Measurements from ENCODE around the gene MUC4. TPM values are rescaled to one million over a fixed set of nuclear protein-coding genes. Genes with fewer than 3 reads are reported as not detected.
A peak's percentile ranks its signal among the peaks of the same experiment; 100 is the strongest.
"Not testable (repeated sequence)": the region's sequence is repeated elsewhere in the genome, so short reads cannot be mapped to it uniquely, and the experiment has no call there.

Gene MUC4
- total RNA-seq, 1 experiment from 2014 or later: 1.5 TPM

DNA sequence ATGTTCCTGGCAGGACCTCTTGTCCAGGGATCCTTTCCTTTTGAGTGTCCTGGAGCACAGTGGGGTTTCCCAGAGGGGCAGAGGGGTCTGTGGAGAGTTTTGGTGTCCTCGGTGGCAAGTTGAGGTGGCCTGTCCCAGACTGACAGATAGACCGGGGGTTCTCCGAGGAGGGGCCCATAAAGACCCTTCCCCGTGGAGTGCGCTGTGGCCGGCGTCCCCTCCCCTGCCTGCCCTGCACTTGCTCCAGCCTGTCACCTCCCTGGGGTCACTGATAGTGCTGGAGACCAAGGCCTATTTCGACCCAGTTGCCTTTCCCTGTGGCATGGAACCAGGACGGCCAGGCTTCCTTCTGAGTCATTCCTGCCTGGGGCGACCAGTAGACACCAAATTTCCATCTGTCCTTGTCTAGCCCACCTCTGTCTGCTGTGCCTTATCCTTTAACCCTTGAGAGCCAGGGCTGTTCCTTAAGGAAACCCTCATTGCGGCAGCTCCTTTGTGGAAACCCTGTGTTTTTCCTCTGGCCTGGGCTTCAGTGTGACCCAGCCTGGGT, 2.9 kb downstream of the MUC4 start:
- Histone ChIP-seq H3K36me3 (no peaks in the 10 kb centered on the region), H3K27me3 (no peaks in the 10 kb centered on the region), H3K4me1 (peaks cover 21% of the 10 kb centered on the region), H3K4me3 (peak overlapping the region; percentile 48), H3K27ac (peak overlapping the region; percentile 32; the same call in 1 of the 2 replicates), H3K9me3 (replicated peaks) (no peaks in the 10 kb centered on the region)
- DNase-seq: peak; percentile 45 to 62

DNA sequence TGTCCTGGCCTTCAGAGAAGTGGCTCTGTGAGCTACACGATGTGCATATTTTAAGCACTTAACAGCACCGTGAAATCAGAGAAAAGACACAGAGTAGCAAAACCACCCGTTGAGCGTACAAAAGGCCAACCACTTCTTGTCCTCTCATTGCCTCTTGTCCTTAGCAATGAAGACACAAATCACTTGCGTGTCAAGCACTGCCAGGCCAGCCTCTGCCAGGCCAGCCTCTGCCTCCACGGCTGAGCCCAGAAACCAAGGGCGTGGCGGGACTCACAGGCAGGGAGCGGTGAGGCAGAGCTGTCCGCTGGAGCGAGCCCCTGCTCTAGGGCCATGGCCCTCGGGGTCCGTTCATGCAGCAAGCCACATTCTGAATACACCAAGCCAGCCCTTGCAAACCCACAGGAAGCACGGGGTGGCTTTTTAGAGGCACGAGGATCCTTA, 4.0 kb downstream of the MUC4 start:
- no peaks in the 10 kb centered on the region for H3K9me3 ChIP-seq (replicated peaks)
- H3K36me3 ChIP-seq: no peaks in the 10 kb centered on the region
- H3K4me1 ChIP-seq: peaks cover 21% of the 10 kb centered on the region
- H3K27ac ChIP-seq: no peak overlapping the region
- DNase-seq: no peak
- H3K4me3 ChIP-seq: no peak overlapping the region
- H3K27me3 ChIP-seq: no peaks in the 10 kb centered on the region

DNA sequence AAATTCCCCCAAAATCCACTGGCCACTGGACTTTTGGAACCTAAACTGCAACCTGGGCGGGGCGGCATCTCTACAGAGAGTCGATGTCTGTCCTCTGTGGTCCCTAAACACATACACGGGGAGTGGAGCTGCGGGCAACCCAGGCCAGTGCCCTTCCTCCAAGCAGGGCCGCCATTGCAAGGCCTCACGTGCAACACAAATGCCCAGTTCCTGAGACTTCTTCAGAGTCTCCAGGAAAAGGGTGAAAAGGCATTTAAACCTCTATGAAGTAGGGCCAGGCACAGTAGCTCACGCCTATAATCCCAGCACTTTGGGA, 4.9 kb downstream of the MUC4 start:
- peaks cover 19% of the 10 kb centered on the region for H3K4me1 ChIP-seq

DNA sequence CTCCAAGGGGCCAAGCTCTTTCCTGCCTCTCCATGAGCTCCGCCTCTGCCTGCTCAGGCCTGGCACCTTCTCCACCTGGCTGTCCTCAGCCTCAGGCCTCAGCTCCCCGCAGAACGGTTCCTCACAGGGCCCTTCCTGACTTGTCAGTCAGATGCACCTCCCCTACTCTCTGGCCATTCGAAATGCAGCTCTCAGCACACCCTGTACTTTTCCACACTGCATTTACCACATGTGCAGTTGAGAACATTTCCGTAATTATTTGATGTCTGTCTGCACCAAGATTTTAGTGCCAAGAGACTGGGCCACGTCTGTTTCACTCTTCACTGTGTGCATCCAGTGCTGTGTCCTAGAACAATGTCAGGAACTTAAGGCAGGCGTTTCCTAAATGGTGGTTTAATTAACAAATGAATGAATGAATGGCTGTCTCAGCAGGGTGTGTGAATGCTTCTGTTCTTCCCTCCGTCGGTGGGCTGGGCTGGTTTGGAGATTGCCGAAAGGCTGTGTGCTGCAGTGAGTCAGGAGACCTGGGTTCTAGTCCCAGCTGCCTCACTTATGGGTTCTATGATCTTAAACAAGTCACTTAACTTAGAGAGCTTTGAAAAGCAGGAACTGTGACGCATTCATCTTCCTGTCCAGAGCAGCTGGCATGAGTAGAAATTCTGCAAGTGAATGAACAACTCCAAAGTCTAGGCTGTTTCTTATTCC, 5.4 kb downstream of the MUC4 start:
- H3K4me1 ChIP-seq: peaks cover 15% of the 10 kb centered on the region
- no peaks in the 10 kb centered on the region for H3K36me3 ChIP-seq
- H3K9me3 ChIP-seq (replicated peaks): no peaks in the 10 kb centered on the region
- no peak for DNase-seq
- H3K4me3 ChIP-seq: no peak overlapping the region
- H3K27ac ChIP-seq: no peak overlapping the region
- H3K27me3 ChIP-seq: no peaks in the 10 kb centered on the region

More for the DNA sequence above, 4.9 kb downstream of the MUC4 start:
- no peak overlapping the region for H3K27ac ChIP-seq
- H3K4me3 ChIP-seq: no peak overlapping the region
- no peak for DNase-seq
- no peaks in the 10 kb centered on the region for H3K36me3 ChIP-seq
- no peaks in the 10 kb centered on the region for H3K9me3 ChIP-seq (replicated peaks)
- H3K27me3 ChIP-seq: no peaks in the 10 kb centered on the region

DNA sequence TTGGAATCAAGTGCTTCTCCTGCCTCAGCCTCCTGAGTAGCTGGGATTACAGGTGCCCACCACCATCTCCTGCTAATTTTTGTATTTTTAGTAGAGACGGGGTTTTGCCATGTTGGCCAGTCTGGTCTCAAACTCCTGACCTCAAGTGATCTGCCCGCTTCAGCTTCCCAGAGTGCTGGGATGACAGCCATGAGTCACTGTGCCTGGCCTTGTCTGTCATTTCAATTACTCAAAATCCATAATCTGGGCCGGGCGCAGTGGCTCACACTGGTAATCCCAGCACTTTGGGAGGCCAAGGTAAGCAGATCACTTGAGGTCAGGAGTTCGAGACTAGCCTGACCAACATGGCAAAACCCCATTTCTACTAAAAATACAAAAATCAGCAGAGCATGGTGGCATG, 6.1 kb downstream of the MUC4 start:
- not testable (repeated sequence) for H3K9me3 ChIP-seq (replicated peaks); H3K36me3 ChIP-seq; DNase-seq; H3K27me3 ChIP-seq; H3K4me3 ChIP-seq; H3K27ac ChIP-seq
- H3K4me1 ChIP-seq: peaks cover 15% of the 10 kb centered on the region

DNA sequence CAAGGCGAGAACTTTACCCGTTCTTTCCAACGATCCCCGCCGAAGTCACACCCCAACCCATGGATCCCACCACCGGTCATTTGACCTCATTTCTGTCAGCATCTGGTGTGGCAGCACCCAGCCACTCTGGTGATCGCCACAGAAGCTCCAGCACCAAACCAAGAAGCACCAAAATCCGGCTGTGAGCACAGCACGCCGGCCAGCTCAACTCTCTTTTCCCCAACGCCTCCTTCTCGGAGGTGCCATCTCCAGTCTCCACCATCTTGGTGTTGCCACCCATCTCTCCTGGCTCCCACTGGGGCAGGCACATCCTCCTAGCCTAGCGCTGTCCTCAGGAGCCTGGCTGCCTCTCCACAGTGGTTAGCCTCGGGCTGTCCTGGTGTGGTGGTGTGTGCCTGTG, 6.5 kb downstream of the MUC4 start:
- no peaks in the 10 kb centered on the region for H3K27me3 ChIP-seq
- DNase-seq: no peak
- H3K4me1 ChIP-seq: peaks cover 15% of the 10 kb centered on the region
- no peak overlapping the region for H3K27ac ChIP-seq
- H3K4me3 ChIP-seq: no peak overlapping the region
- H3K36me3 ChIP-seq: no peaks in the 10 kb centered on the region
- no peaks in the 10 kb centered on the region for H3K9me3 ChIP-seq (replicated peaks)

DNA sequence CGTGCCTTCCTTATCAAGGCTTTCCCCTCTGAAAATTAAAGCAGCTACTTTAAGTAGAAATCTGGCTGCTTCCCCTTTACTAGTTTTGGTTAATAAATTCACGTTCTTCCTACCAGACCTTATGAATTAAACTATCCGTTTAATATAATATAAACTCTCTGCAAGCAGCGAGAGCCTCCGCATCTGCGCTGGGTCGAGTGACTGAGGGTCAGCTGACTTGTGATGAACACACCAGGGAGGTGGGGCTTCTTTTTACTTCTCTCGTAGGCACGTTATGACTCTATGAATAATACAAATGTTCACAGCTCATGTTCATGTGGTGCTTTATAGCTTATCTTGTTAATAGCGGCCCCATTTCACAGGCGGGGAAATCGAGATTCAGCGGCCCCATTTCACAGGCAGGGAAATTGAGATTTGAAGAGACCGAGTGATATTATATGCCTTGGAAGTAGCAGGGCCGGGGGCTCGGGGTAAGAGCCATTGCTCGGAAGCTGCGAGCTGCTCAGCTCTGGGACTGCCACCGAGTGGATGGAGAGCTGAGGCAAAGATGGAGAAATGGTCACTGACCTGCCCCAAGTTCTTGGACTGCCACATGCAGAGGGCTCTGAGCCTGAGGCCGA, 8.3 kb downstream of the MUC4 start:
- Histone ChIP-seq H3K9me3 (replicated peaks) (no peaks in the 10 kb centered on the region), H3K27me3 (no peaks in the 10 kb centered on the region), H3K27ac (no peak overlapping the region), H3K36me3 (no peaks in the 10 kb centered on the region), H3K4me3 (no peak overlapping the region), H3K4me1 (peaks cover 6% of the 10 kb centered on the region)
- no peak for DNase-seq

DNA sequence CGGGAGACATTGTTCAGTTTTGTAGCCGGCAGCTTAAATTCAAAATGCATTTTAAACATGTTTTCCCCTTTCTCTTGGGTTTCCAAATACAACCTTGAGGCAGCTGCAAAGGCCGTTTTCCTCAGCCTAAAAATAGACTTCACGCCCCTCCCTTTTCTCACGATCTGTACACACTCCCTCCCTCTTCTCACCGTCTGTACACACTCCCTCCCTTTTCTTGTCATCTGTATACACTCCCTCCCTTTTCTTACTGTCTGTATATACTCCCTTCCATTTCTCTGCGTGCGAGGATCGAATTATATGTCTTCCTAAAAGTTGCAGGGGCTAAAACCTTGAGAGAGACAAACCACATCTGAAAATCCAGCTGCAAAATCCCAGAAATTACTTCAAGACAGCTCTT, 8.9 kb downstream of the MUC4 start:
- Histone ChIP-seq H3K9me3 (replicated peaks) (no peaks in the 10 kb centered on the region), H3K4me1 (peaks cover 5% of the 10 kb centered on the region), H3K36me3 (no peaks in the 10 kb centered on the region), H3K27ac (no peak overlapping the region), H3K4me3 (no peak overlapping the region), H3K27me3 (no peaks in the 10 kb centered on the region)
- no peak for DNase-seq

DNA sequence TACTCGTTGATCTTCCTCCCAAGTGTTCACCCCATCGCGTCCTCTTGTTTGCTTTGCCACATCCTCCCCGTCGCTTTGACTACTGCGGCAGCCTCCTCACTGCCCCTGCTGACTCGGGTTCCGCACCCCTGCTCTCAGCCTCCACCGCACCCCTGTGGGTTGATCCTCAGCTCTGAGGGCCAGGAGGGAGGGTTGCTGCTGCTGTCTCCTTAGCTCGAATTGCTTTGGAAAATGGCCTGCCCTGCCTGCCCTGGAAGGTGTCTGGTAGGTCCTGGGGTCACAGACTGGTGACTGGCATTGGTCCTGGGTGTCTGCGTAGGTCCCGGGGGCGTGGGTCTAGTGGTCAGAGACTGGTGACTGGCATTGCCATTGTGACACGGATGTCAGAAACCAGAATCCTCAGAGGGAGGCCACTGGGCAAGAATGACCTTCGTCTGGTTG, 9.4 kb downstream of the MUC4 start:
- no peaks in the 10 kb centered on the region for H3K9me3 ChIP-seq (replicated peaks)
- no peaks in the 10 kb centered on the region for H3K27me3 ChIP-seq
- no peak overlapping the region for H3K27ac ChIP-seq
- H3K4me3 ChIP-seq: no peak overlapping the region
- DNase-seq: no peak
- no peaks in the 10 kb centered on the region for H3K36me3 ChIP-seq
- peaks cover 2% of the 10 kb centered on the region; the same call in 1 of the 2 replicates for H3K4me1 ChIP-seq

DNA sequence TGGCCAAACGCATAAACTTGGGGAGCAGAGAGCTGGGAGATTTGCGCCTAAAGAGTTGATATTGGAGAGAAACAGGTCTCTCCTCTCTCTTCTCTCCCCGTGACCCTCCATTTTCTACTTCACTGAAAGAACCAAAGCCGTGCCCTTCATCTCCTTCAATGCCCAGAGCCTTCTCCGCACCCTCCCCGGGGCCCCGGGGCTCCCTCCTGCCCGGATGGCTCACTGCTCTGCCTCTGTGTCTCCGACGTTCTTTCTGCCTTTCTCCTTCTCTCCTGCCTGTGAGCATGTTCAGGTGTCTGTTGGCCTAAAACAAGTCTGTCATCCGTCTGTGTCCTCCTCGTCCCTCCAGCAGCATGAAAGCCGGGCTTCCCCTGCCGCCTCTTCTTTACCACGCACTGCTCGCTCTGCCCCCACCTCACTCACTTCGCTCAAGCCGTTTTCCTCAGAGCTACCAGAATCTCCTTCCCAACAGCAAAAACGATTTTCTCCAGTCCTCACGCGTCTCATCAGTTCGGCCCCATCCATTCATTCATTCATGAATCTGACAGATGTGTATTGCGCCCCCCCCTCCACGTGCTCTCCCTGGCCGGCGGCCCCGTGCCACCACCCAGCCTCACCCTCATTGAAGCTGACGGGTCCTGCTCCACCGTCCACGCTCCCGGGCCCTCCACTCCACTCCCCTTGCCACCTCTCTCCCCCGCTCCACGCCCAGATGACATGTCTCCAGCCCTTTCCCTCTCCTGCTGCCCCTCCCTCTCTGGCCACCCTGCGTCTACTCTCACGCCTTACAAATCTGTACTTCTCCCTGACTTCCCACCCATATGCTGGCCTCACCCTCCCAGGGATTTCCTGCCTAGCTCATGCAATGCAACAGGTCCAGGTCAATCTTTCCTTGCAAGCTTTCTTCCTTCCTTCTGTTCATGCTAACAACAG, 10.2 kb downstream of the MUC4 start:
- Histone ChIP-seq H3K4me3 (no peak overlapping the region), H3K4me1 (peaks cover 2% of the 10 kb centered on the region; the same call in 1 of the 2 replicates), H3K9me3 (replicated peaks) (no peaks in the 10 kb centered on the region), H3K27me3 (no peaks in the 10 kb centered on the region), H3K36me3 (no peaks in the 10 kb centered on the region), H3K27ac (no peak overlapping the region)
- DNase-seq: no peak

DNA sequence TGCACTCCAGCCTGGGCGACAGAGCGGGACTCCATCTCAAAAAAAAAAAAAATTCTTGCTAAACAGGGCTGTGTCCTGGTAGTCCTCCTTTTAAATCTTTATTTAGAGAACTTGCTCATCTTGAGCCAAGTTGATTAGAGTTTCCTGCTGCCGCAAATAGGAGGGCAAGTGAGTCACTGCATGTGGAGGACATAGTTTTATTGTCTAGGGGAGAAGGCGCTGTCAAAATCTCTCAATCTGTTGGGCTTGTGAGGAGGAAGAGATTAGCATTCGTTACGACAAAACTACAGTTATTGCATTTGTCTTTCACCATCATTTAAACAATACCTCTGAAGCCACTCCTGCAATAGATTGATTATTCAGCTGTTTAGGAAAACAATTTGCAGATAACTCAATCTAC, 11.5 kb downstream of the MUC4 start:
- H3K4me1 ChIP-seq: peaks cover 2% of the 10 kb centered on the region; the same call in 1 of the 2 replicates
- no peak overlapping the region for H3K4me3 ChIP-seq
- no peaks in the 10 kb centered on the region for H3K27me3 ChIP-seq
- H3K9me3 ChIP-seq (replicated peaks): no peaks in the 10 kb centered on the region
- DNase-seq: no peak
- H3K36me3 ChIP-seq: no peaks in the 10 kb centered on the region
- H3K27ac ChIP-seq: no peak overlapping the region

DNA sequence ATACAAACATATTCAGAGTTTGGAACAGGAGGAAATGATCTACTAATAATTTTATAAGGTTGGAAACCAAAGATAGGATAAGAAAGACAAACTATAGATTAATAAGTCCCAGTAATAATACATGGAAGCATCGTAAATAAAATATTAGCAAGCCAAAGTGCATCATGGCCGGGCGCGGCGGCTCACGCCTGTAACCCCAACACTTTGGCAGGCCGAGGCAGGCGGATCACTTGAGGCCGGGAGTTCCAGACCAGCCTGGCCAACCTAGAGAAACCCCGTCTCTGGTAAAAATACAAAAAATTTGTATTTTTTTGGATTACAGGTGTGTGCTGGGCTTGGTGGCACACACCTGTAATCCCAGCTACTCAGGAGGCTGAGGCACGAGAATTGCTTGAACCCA, 14.9 kb downstream of the MUC4 start:
- Histone ChIP-seq H3K27me3 (no peaks in the 10 kb centered on the region), H3K36me3 (no peaks in the 10 kb centered on the region)

DNA sequence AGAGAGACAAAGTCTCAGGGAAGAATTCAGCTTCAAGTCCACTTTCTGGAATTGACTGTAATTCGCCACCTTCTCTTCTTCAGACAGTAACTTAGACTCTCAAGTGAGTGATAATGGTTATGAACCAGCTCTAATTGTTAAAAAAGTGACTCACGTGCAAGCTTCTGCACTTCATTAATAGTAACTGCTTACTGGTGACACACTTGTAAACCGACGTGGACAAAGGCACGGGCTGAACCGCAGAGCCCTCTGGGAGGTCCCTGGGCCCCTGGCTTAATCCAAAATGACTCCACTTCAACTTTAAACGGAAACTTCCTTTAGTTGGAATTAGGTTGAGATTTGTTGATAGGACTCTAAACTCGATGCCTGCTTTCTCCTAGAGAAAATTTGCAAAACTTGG, 17.0 kb downstream of the MUC4 start:
- Histone ChIP-seq H3K27ac (no peak overlapping the region), H3K4me1 (no peaks in the 10 kb centered on the region), H3K27me3 (no peaks in the 10 kb centered on the region), H3K9me3 (replicated peaks) (no peaks in the 10 kb centered on the region), H3K4me3 (no peak overlapping the region), H3K36me3 (no peaks in the 10 kb centered on the region)
- peak in 1 of 2 experiments; percentile 31 for DNase-seq

More for the DNA sequence above, 14.9 kb downstream of the MUC4 start:
- no peak overlapping the region for H3K4me3 ChIP-seq
- no peaks in the 10 kb centered on the region for H3K9me3 ChIP-seq (replicated peaks)
- H3K4me1 ChIP-seq: no peaks in the 10 kb centered on the region
- no peak for DNase-seq
- no peak overlapping the region for H3K27ac ChIP-seq

DNA sequence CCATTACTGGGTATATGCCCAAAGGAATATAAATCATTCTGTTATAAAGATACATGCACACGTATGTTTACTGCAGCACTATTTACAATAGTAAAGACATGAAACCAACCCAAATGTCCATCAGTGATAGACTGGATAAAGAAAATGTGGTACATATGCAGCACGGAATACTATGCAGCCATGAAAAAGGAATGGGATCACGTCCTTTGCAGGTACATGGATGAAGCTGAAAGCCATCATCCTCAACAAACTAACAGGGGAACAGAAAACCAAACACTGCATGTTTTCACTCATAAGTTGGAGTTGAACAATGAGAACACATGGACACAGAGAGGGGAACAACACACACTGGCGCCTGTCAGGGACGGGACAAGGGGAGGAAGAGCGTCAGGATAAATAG, 19.1 kb downstream of the MUC4 start:
- H3K36me3 ChIP-seq; H3K27ac ChIP-seq; H3K4me3 ChIP-seq; DNase-seq; H3K9me3 ChIP-seq (replicated peaks); H3K27me3 ChIP-seq; H3K4me1 ChIP-seq: not testable (repeated sequence)

DNA sequence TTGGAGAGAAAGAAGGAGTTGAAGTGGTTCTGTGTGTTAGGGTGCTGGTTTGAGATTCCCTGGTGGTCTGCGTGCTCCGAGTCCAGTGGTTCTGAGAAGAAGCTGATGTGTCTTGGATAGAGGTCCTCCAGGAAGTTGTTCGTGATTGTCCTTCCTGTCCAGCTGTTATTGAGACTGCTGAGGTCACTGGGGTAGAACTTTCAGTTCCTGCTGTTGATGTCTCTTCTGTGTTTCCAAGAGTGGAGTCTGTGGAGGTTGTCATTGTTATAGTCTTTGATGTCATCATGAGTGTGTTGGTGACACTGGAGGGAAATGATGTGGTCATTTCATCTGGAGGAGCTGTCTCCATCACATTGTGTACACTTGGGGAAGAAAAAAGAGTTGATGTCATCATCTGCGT, 20.8 kb downstream of the MUC4 start:
- no peak for DNase-seq
- H3K4me3 ChIP-seq: no peak overlapping the region
- no peaks in the 10 kb centered on the region for H3K9me3 ChIP-seq (replicated peaks)
- no peaks in the 10 kb centered on the region for H3K4me1 ChIP-seq
- H3K27ac ChIP-seq: no peak overlapping the region
- no peaks in the 10 kb centered on the region for H3K27me3 ChIP-seq
- no peaks in the 10 kb centered on the region for H3K36me3 ChIP-seq

All from SJCRH30 (cell line).